COR-L47 (cell line): Measurements from ENCODE around the gene THY1.
A peak's percentile ranks its signal among the peaks of the same experiment; 100 is the strongest.
"Not testable (repeated sequence)": the region's sequence is repeated elsewhere in the genome, so short reads cannot be mapped to it uniquely, and the experiment has no call there.

Experiments used
- DNase-seq: peaks from one replicate; lab custom pipeline; 2025; lab: John Stamatoyannopoulos, UW

Gene THY1

GRCh38 chr11:119422809-119423508 is at the start of gene THY1:
TSS of gene THY1 (minus strand) at chr11:119423172. CDS start at chr11:119420905, 2,267 bp downstream.
- DNase-seq, result peak; percentile 44

DNA sequence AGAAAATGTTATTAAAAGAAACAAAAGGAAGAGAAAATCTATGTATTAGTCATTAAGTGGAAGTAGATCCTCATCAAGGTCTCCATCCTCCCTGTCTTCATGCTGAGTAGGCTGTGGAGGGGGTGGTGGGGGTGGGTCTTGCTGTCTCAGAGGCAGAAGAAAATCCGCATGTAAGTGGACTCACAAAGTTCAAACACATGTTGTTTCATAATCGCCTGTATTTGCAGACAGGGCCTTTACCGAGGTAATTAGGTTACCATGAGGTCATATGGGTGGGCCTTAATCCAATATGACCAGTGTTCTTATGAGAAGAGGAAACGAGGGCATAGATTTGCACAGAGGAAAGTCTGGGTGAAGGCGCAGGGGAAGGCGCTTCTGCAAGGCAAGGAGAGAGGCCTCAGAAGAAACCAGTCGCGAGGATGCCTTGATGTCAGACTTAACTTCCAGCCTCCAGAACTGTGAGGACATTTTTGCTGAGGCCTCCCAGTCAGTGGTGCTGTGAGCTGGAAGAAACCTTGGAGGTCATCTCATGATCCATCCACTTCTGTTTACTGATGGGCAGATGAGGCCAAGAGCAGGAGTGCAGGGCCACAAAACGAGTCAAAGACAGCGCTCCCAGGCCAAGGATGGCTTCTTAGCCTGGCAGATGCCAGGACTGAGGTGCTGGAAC is 49.3 kb upstream of the THY1 start:
- no peak for DNase-seq

GRCh38 chr11:119471329-119471728 is 48.4 kb upstream of the THY1 start:
- DNase-seq, result no peak

DNA sequence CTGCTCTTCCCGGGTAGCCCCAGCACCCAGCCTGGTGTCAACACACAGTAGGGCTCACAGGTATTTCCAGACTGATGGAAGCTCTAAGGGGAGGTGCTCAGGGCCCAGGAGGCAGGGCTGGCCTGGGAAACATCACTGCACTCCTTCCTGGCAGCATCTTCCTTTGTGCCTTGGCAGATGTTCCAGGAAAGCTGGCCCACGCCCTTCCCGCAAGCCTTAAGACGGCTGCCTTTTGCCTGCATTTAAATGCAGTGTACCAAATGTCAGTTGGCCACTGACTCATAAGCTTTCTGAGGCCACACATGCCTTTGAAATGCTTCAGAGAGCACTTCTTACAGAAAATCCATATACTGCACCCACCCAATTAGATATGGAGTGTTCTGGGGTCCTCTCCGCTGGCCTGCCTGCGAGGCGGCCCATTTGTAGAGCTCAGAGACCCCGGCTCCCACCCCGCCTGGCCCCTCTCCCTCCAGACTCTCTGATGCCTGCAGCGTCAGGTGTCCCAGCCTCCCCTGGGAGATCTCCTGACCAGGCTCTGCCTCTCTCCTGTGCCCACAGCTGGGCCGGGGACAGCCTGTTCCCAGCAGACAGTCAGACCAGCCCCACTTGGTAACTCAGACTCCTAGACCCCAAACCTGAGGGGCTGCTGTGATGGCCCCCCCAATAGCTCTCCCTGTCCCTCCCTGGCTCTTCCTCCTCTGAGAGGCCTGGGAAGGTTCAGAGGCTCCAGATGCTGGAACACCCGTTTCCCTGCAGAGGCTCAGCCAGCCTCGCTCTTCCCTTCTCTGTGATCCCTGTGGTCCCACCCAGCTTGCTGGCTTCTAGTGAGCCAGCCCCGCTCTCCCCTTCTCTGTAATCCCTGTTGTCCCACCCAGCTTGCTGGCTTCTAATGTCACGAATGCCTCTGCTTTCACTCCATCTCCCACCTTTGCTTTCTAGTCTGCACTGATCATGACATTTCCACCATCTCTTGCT is 47.6 kb upstream of the THY1 start:
- no peak for DNase-seq

DNA sequence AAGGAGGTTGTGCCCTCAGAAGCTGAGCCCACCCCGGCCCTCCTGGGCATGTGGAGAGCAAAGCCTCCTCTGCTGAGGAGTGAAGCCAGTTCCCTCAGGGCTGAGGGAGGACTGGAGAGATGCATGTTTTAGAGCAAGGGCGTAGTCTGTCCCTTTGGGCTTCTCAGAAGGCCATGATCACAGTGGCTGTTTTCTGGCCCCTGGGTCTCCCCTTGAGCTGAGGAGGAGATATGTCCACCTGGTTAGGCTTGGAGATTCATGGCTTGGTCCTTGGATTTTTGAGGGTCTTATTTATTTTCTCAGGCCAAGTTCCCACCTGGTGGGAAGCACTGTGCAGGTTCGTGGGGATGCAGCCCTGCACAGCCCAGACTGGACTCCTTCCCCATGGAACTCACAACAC is 46.5 kb upstream of the THY1 start:
- no peak for DNase-seq

- no peak for DNase-seq
These were observed 45.5 kb upstream of the THY1 start for GRCh38 chr11:119468511-119468910.

DNA sequence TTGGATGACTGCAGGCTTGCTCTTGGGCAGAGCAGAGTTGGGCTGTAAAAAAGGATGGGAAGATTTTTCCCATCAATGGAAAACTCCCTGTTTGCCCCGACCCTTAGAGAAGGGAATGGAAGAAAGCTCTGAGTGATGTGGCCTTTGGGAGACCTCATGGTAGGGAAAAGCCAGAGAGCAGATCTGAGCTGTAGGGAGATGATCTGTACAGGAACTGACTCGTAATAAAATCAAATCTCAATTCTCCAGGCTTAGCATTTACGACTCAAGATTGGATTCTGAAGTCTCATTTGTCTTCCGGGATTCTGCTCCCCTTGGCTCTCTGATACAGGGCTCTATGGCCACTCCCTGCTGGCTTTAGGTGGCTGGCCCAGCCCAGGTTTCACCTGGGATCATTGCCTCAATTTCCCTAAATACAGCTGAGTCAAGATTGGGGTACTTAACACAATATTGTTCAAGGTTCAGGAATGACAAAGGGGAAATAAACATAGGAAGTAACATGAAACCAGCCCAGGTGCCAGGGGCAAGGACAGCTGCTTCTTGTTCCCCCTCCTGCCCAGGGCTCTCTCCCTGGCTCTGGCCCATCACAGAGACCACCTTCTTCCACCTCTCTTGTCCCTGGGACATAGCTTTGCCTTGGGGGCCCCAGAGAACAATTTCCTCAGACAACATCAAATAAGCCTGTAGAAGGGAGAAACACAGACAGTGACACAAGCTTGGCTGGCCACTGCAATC is 38.4 kb upstream of the THY1 start:
- no peak for DNase-seq

DNA sequence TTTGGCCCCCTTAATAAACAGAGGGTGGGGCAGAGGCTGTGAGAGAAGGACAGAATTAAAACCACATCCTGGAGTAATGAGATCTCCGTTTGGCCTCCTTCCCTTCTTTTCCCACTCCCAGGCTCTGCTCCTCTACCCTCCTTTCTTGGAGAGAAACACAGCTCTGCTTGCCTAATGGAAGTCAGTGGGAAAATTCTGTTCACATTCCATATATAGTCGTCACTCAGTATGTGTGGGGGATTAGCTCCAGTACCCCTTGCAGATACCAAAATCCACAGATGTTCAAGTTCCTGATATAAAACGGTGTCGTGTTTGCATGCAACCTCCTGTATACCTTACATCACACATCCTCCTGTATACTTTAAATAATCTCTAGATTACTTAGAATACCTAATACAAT is 37.6 kb upstream of the THY1 start:
- no peak for DNase-seq

DNA sequence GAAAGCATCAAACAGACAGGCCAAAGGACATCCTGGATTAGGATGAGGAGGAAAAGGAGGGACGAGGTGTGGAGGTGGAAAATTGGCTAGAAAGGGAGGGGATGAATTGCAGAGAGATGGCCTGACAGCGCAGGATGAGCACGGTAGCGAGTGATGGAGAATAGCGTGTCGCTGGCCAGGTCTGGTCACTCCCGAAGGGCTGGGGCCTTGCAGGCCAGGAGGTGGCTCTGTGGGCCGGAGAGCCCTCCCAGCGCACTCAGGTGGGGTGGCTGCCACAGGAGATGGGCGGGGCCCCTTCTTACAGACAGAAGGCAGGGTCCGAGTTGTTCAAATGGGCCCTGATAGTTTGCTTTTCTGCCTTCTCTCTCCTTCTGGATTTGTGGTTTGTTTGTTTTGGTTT is 37.1 kb upstream of the THY1 start:
- DNase-seq, result no peak

DNA sequence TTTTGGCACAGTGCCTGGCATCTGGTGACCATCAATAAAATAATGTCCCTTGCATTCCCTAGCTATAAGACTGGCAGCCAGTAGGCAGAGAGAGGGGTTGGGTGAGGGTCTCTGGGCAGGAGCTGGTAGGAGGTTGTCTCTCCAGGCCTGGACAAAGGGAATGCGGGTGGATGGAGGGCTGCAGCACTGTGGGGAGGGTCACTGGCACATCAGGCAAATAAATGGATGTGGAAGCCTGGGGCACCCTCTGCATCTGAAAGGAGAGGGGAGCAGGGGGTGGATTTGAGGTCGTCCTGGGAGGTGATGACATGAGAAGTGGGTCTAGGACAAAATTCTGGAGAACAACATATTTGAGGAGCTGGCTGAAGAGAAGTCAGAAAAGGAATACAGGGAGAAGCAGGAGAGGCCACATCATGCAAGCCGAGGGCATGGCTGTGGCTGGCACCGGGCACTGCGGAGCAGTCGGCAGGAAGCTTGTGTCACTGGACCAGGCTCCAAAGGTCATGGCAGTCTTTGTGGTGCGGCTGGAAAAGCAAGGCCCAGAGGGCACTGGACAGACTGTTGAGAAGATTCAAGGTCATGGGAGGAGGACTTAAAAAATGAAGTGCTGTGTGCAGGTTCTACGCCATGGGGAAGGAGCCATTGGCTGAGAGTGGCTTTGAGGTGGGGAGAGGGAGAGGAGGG is 36.5 kb upstream of the THY1 start:
- DNase-seq, result no peak

DNA sequence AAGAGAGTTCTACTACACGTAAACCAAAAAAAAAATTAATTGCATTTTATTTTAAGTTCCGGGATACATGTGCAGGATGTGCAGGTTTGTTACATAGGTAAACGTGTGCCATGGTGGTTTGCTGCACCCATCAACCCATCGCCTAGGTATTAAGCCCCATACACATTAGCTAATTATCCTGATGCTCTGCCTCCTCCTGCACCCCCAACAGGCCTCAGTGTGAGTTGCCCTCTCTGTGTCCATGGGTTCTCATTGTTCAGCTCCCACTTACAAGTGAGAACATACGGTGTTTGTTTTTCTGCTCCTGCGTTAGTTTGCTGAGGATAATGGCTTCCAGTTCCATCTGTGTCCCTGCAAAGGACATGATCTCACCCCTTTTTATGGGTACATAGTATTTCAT is 32.7 kb upstream of the THY1 start:
- DNase-seq, result not testable (repeated sequence)

DNA sequence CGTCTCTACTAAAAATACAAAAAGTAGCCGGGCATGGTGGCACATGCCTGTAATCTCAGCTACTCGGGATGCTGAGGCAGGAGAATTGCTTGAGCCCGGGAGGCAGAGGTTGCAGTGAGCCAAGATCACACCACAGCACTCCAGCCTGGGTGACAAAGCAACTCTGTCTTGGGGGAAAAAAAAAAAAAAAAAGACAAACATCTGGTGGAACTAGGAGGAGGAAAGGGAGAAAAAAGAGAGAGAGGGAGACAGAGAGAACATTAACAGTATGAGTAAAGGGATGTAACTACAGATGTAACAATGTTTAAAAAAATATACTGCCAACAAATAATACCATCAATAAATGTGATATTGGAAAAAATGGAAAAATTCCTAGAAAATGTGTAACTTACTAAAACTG is 32.3 kb upstream of the THY1 start:
- DNase-seq, result not testable (repeated sequence)

DNA sequence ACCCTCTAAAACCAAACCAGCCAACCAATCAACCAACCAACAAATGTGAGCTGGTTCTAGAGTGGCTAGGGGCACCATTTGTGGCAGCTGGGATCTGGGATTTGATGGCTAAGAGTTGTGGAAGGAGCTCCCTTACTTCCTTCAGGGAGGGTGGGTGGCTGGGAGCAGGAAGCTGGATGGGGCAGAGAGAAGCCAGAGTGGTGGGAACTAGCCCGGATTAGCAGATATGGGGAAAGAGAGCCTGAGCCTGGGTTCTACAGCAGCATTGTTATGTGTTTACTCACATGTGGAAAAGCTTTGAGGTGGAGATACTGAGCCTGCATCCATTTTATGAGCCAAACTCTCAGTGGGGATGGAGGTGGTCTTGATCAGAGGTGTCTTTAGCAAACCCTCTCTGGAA is 30.9 kb upstream of the THY1 start:
- no peak for DNase-seq

GRCh38 chr11:119450590-119451326 is 27.8 kb upstream of the THY1 start:
- no peak for DNase-seq

DNA sequence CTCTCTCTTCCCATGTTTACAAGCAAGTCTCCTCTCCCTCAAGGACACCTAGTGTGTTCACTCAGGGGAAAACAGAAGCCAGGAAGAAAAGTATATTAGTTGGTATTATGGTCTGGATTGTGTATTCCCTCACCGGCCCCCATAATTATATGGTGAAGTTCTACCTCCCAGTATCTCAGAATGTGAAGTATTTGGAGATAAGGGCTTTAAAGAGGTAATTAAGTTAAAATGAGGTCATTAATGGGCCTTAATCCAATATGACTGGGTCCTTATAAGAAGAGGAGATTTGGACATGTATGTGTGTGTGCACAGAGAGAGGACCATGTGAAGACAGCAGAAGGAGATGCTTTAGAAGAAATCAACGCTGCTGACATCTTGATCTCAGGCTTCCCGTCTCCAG is 26.5 kb upstream of the THY1 start:
- no peak for DNase-seq

- DNase-seq, result no peak
These were observed 25.4 kb upstream of the THY1 start for GRCh38 chr11:119448380-119448779.

GRCh38 chr11:119447664-119448242 is 24.8 kb upstream of the THY1 start:
- DNase-seq, result no peak

GRCh38 chr11:119446871-119447663 is 24.1 kb upstream of the THY1 start:
- no peak for DNase-seq

- DNase-seq, result no peak
These were observed 23.5 kb upstream of the THY1 start for GRCh38 chr11:119446434-119446833.
